Activated T-cell treated with anti-CD3 and anti-CD28 coated beads, Interleukin-2, amount 50 U/mL, for 4 hours (primary cell): Measurements from ENCODE around the gene WDR27. TPM values are rescaled to one million over a fixed set of nuclear protein-coding genes. Genes with fewer than 3 reads are reported as not detected.

Experiments used
- ATAC-seq, 2 donors: fragments of 200-7000 bp; cut with Tn5 transposase; one replicate each; pipeline ENCODE4 v1.10.0; 2021
- DNase-seq: peaks from one replicate; pipeline ENCODE4 v3.0.0-alpha.2; 2020
- H3K27me3 Mint-ChIP-seq: one replicate; pipeline ENCODE4 v1.8.0; 2021; ENCODE audit warnings: low read depth, mixed read lengths
- H3K36me3 Mint-ChIP-seq: one replicate; pipeline ENCODE4 v1.8.0; 2022; ENCODE audit warnings: mixed read lengths; ENCODE audit not compliant: insufficient read depth
- H3K4me1 Mint-ChIP-seq: one replicate; pipeline ENCODE4 v1.8.0; 2021; ENCODE audit warnings: low read depth, mixed read lengths
- H3K4me3 Mint-ChIP-seq: one replicate; pipeline ENCODE4 v1.8.0; 2021; ENCODE audit warnings: mild to moderate bottlenecking, moderate library complexity, mixed read lengths
- H3K9me3 Mint-ChIP-seq: one replicate; pipeline ENCODE4 v1.8.0; 2021; ENCODE audit warnings: mixed read lengths
- total RNA-seq, 3 donors: library from RNA; stranded (reverse); gene quantifications; one replicate each; pipeline ENCODE4 v1.2.1, GENCODE V29; 2021

WDR27 gene
- total RNA-seq, 3 donors from 2014 or later = 11.9 to 14.4 (median 13.4) TPM

- Mint-ChIP-seq H3K4me3 (no peak overlapping the region), H3K27me3 (no peaks in the 10 kb centered on the region), H3K9me3 (peaks cover 13% of the 10 kb centered on the region), H3K4me1 (no peaks in the 10 kb centered on the region), H3K36me3 (no peaks in the 10 kb centered on the region)
- DNase-seq = no peak
- ATAC-seq = no peak
Observed at GRCh38 chr6:169457762-169458161, 244.1 kb downstream of the WDR27 start.

GRCh38 chr6:169456840-169457239 lies 245.0 kb downstream of the WDR27 start:
- Mint-ChIP-seq H3K27me3 (no peaks in the 10 kb centered on the region), H3K4me1 (no peaks in the 10 kb centered on the region), H3K9me3 (peaks cover 13% of the 10 kb centered on the region), H3K36me3 (no peaks in the 10 kb centered on the region), H3K4me3 (no peak overlapping the region)
- ATAC-seq = no peak
- no peak for DNase-seq

GRCh38 chr6:169455470-169455869 lies 246.4 kb downstream of the WDR27 start:
- no peak for DNase-seq
- ATAC-seq = no peak
- no peak overlapping the region for H3K4me3 Mint-ChIP-seq
- no peaks in the 10 kb centered on the region for H3K27me3 Mint-ChIP-seq
- no peaks in the 10 kb centered on the region for H3K4me1 Mint-ChIP-seq
- no peaks in the 10 kb centered on the region for H3K36me3 Mint-ChIP-seq
- H3K9me3 Mint-ChIP-seq = peaks cover 7% of the 10 kb centered on the region

- H3K36me3 Mint-ChIP-seq = no peaks in the 10 kb centered on the region
- ATAC-seq (no peak), DNase-seq (no peak)
- no peaks in the 10 kb centered on the region for H3K4me1 Mint-ChIP-seq
- peaks cover 7% of the 10 kb centered on the region for H3K9me3 Mint-ChIP-seq
- H3K27me3 Mint-ChIP-seq = no peaks in the 10 kb centered on the region
- H3K4me3 Mint-ChIP-seq = no peak overlapping the region
Observed at GRCh38 chr6:169454872-169455204, 247.0 kb downstream of the WDR27 start.

GRCh38 chr6:169454204-169454871 lies 247.5 kb downstream of the WDR27 start:
- H3K4me1 Mint-ChIP-seq = no peaks in the 10 kb centered on the region
- H3K27me3 Mint-ChIP-seq = no peaks in the 10 kb centered on the region
- DNase-seq (no peak), ATAC-seq (no peak)
- H3K36me3 Mint-ChIP-seq = no peaks in the 10 kb centered on the region
- peaks cover 7% of the 10 kb centered on the region for H3K9me3 Mint-ChIP-seq
- no peak overlapping the region for H3K4me3 Mint-ChIP-seq

- no peaks in the 10 kb centered on the region for H3K27me3 Mint-ChIP-seq
- no peak for DNase-seq
- H3K4me3 Mint-ChIP-seq = no peak overlapping the region
- no peaks in the 10 kb centered on the region for H3K9me3 Mint-ChIP-seq
- H3K36me3 Mint-ChIP-seq = no peaks in the 10 kb centered on the region
- ATAC-seq = no peak
- H3K4me1 Mint-ChIP-seq = no peaks in the 10 kb centered on the region
Observed at GRCh38 chr6:169452869-169453620, 248.8 kb downstream of the WDR27 start.

- Mint-ChIP-seq H3K27me3 (peaks cover 3% of the 10 kb centered on the region), H3K9me3 (no peaks in the 10 kb centered on the region), H3K36me3 (no peaks in the 10 kb centered on the region), H3K4me3 (no peak overlapping the region), H3K4me1 (no peaks in the 10 kb centered on the region)
- DNase-seq (no peak), ATAC-seq (no peak)
Observed at GRCh38 chr6:169452117-169452868, 249.5 kb downstream of the WDR27 start.

- Mint-ChIP-seq H3K4me3 (no peak overlapping the region), H3K4me1 (no peaks in the 10 kb centered on the region)
- DNase-seq = no peak
Observed at GRCh38 chr6:169451065-169451838, 250.6 kb downstream of the WDR27 start.

GRCh38 chr6:169450097-169450496 lies 251.7 kb downstream of the WDR27 start:
- peaks cover 4% of the 10 kb centered on the region for H3K27me3 Mint-ChIP-seq
- DNase-seq = no peak
- no peak for ATAC-seq
- no peaks in the 10 kb centered on the region for H3K4me1 Mint-ChIP-seq
- H3K36me3 Mint-ChIP-seq = no peaks in the 10 kb centered on the region
- no peak overlapping the region for H3K4me3 Mint-ChIP-seq
- no peaks in the 10 kb centered on the region for H3K9me3 Mint-ChIP-seq

More at GRCh38 chr6:169451065-169451838, 250.6 kb downstream of the WDR27 start:
- peaks cover 4% of the 10 kb centered on the region for H3K27me3 Mint-ChIP-seq
- ATAC-seq = no peak
- H3K36me3 Mint-ChIP-seq = no peaks in the 10 kb centered on the region
- H3K9me3 Mint-ChIP-seq = no peaks in the 10 kb centered on the region

GRCh38 chr6:169449221-169449620 lies 252.6 kb downstream of the WDR27 start:
- ATAC-seq = no peak
- Mint-ChIP-seq H3K27me3 (peaks cover 4% of the 10 kb centered on the region), H3K9me3 (no peaks in the 10 kb centered on the region), H3K4me1 (no peaks in the 10 kb centered on the region), H3K36me3 (no peaks in the 10 kb centered on the region), H3K4me3 (no peak overlapping the region)
- no peak for DNase-seq

- DNase-seq = no peak
- H3K9me3 Mint-ChIP-seq = no peaks in the 10 kb centered on the region
- ATAC-seq = no peak
- H3K4me1 Mint-ChIP-seq = no peaks in the 10 kb centered on the region
- peaks cover 14% of the 10 kb centered on the region for H3K27me3 Mint-ChIP-seq
- H3K4me3 Mint-ChIP-seq = no peak overlapping the region
- no peaks in the 10 kb centered on the region for H3K36me3 Mint-ChIP-seq
Observed at GRCh38 chr6:169445661-169446581, 255.9 kb downstream of the WDR27 start.

- Mint-ChIP-seq H3K4me1 (no peaks in the 10 kb centered on the region), H3K36me3 (no peaks in the 10 kb centered on the region), H3K4me3 (no peak overlapping the region), H3K9me3 (no peaks in the 10 kb centered on the region), H3K27me3 (peaks cover 14% of the 10 kb centered on the region)
- no peak for ATAC-seq
- DNase-seq = no peak
Observed at GRCh38 chr6:169445227-169445626, 256.6 kb downstream of the WDR27 start.

- DNase-seq (no peak), ATAC-seq (no peak)
- Mint-ChIP-seq H3K9me3 (no peaks in the 10 kb centered on the region), H3K36me3 (no peaks in the 10 kb centered on the region), H3K27me3 (peaks cover 11% of the 10 kb centered on the region), H3K4me3 (no peak overlapping the region), H3K4me1 (no peaks in the 10 kb centered on the region)
Observed at GRCh38 chr6:169441292-169441691, 260.5 kb downstream of the WDR27 start.
